Measurements from ENCODE around the gene NHLH1.
A peak's percentile ranks its signal among the peaks of the same experiment; 100 is the strongest.

Gene NHLH1

GRCh38 chr1:160416369-160416768 is 49.5 kb downstream of the NHLH1 start:
- peak; percentile 39 for DNase-seq (ENCODE audit: low read depth)
- no peak overlapping the region for H3K4me3 ChIP-seq (ENCODE audit: low read depth, low read length)
- TF ChIP-seq CTCF (IDR thresholded peaks at IDR 0.05; ENCODE audit: low read depth, low read length) (peak; percentile 52), MAX (IDR thresholded peaks at IDR 0.05; ENCODE audit: low read depth, low read length) (no peak), MYC (IDR thresholded peaks at IDR 0.05; ENCODE audit: low read depth, low read length) (no peak)

GRCh38 chr1:160418483-160418882 is 51.6 kb downstream of the NHLH1 start:
- no peak for DNase-seq (ENCODE audit: low read depth)
- TF ChIP-seq CTCF (IDR thresholded peaks at IDR 0.05; ENCODE audit: low read depth, low read length), result no peak
- no peak for TF ChIP-seq POLR2A (IDR thresholded peaks at IDR 0.05; ENCODE audit: extremely low read depth, insufficient read length)
- no peak for TF ChIP-seq MAX (IDR thresholded peaks at IDR 0.05; ENCODE audit: low read depth, low read length)
- TF ChIP-seq MYC (IDR thresholded peaks at IDR 0.05; ENCODE audit: low read depth, low read length), result no peak
- no peak overlapping the region for H3K4me3 ChIP-seq (ENCODE audit: low read depth, low read length)

GRCh38 chr1:160419150-160419837 is 52.4 kb downstream of the NHLH1 start:
- no peak overlapping the region for H3K4me3 ChIP-seq (ENCODE audit: low read depth, low read length)
- TF ChIP-seq MAX (IDR thresholded peaks at IDR 0.05; ENCODE audit: low read depth, low read length), result no peak
- TF ChIP-seq POLR2A (IDR thresholded peaks at IDR 0.05; ENCODE audit: extremely low read depth, insufficient read length), result no peak
- TF ChIP-seq MYC (IDR thresholded peaks at IDR 0.05; ENCODE audit: low read depth, low read length), result no peak
- TF ChIP-seq CTCF (IDR thresholded peaks at IDR 0.05; ENCODE audit: low read depth, low read length), result no peak
- DNase-seq (ENCODE audit: low read depth), result no peak

- TF ChIP-seq MAX (IDR thresholded peaks at IDR 0.05; ENCODE audit: low read depth, low read length) (no peak), CTCF (IDR thresholded peaks at IDR 0.05; ENCODE audit: low read depth, low read length) (no peak), MYC (IDR thresholded peaks at IDR 0.05; ENCODE audit: low read depth, low read length) (no peak), POLR2A (IDR thresholded peaks at IDR 0.05; ENCODE audit: extremely low read depth, insufficient read length) (no peak)
- H3K4me3 ChIP-seq (ENCODE audit: low read depth, low read length), result no peak overlapping the region
- no peak for DNase-seq (ENCODE audit: low read depth)
These were observed 52.9 kb downstream of the NHLH1 start for GRCh38 chr1:160419838-160420169.

GRCh38 chr1:160420881-160421842 is 54.3 kb downstream of the NHLH1 start:
- DNase-seq (ENCODE audit: low read depth), result no peak
- TF ChIP-seq CTCF (IDR thresholded peaks at IDR 0.05; ENCODE audit: low read depth, low read length) (no peak), POLR2A (IDR thresholded peaks at IDR 0.05; ENCODE audit: extremely low read depth, insufficient read length) (no peak), MAX (IDR thresholded peaks at IDR 0.05; ENCODE audit: low read depth, low read length) (no peak), MYC (IDR thresholded peaks at IDR 0.05; ENCODE audit: low read depth, low read length) (no peak)
- no peak overlapping the region for H3K4me3 ChIP-seq (ENCODE audit: low read depth, low read length)
